BLaER1 (cell line): ENCODE results near the gene SETD2.
"Not testable (repeated sequence)": the region's sequence is repeated elsewhere in the genome, so short reads cannot be mapped to it uniquely, and the experiment has no call there.

Experiments used
- H3K27ac ChIP-seq: shearing (Covaris generic); formaldehyde crosslinking; 2 replicates; pipeline ENCODE4 v1.8.1; 2022
- H3K27me3 ChIP-seq: shearing (Covaris generic); formaldehyde crosslinking; 2 replicates; pipeline ENCODE4 v1.8.1; 2022
- H3K36me3 ChIP-seq: shearing (Covaris generic); formaldehyde crosslinking; 2 replicates; pipeline ENCODE4 v1.8.1; 2022
- H3K4me1 ChIP-seq: shearing (Covaris generic); formaldehyde crosslinking; 2 replicates; pipeline ENCODE4 v1.8.1; 2022
- H3K4me2 ChIP-seq: shearing (Covaris generic); formaldehyde crosslinking; 2 replicates; pipeline ENCODE4 v1.8.1; 2022
- H3K4me3 ChIP-seq: shearing (Covaris generic); formaldehyde crosslinking; 2 replicates; pipeline ENCODE4 v1.8.1; 2022
- H3K9ac ChIP-seq: shearing (Covaris generic); formaldehyde crosslinking; 2 replicates; pipeline ENCODE4 v1.8.1; 2022
- H3K9me3 ChIP-seq: shearing (Covaris generic); formaldehyde crosslinking; 2 replicates; pipeline ENCODE4 v1.8.1; 2022
- H4K20me1 ChIP-seq: shearing (Covaris generic); formaldehyde crosslinking; 2 replicates; pipeline ENCODE4 v1.8.1; 2022
- Cebpa-rat ChIP-seq: shearing (Covaris generic); IDR thresholded peaks from 2 replicates; pipeline ENCODE4 v1.8.1; 2022

The SETD2 gene

GRCh38 chr3:47164007-47164881 lies at the start of gene SETD2:
Gene SETD2, minus strand, starts transcription at chr3:47164113. Its CDS starts 189 bp downstream, at chr3:47163924.
- no peak for TF ChIP-seq Cebpa-rat
- Histone ChIP-seq H3K9ac (peak within 1 kb of the TSS; percentile 99), H3K9me3 (no peaks in the 10 kb centered on the region), H4K20me1 (peaks cover 53% of the 10 kb centered on the region), H3K27me3 (no peaks in the 10 kb centered on the region), H3K4me3 (peak within 1 kb of the TSS; percentile 95), H3K36me3 (peaks cover 17% of the 10 kb centered on the region; the same call in 1 of the 2 replicates), H3K27ac (peak within 1 kb of the TSS; percentile 99), H3K4me2 (peak within 1 kb of the TSS; percentile 87), H3K4me1 (peaks cover 50% of the 10 kb centered on the region)

GRCh38 chr3:47210863-47211405 lies 47.0 kb upstream of the SETD2 start:
- Histone ChIP-seq H3K4me3 (no peak overlapping the region), H4K20me1 (no peaks in the 10 kb centered on the region), H3K9me3 (no peaks in the 10 kb centered on the region), H3K4me2 (no peak overlapping the region), H3K36me3 (no peaks in the 10 kb centered on the region; the same call in 1 of the 2 replicates), H3K9ac (no peak overlapping the region), H3K4me1 (no peaks in the 10 kb centered on the region), H3K27ac (no peak overlapping the region), H3K27me3 (no peaks in the 10 kb centered on the region)
- TF ChIP-seq Cebpa-rat: no peak

GRCh38 chr3:47206022-47206421 lies 42.1 kb upstream of the SETD2 start:
- H4K20me1 ChIP-seq, H3K9me3 ChIP-seq, H3K27ac ChIP-seq, H3K4me1 ChIP-seq, H3K9ac ChIP-seq, H3K27me3 ChIP-seq, H3K4me3 ChIP-seq, H3K4me2 ChIP-seq, H3K36me3 ChIP-seq: not testable (repeated sequence)

- no peak for TF ChIP-seq Cebpa-rat
- Histone ChIP-seq H3K4me3 (no peak overlapping the region), H3K27ac (no peak overlapping the region), H3K9me3 (no peaks in the 10 kb centered on the region), H3K27me3 (no peaks in the 10 kb centered on the region), H3K4me2 (no peak overlapping the region), H3K36me3 (no peaks in the 10 kb centered on the region; the same call in 1 of the 2 replicates), H3K4me1 (no peaks in the 10 kb centered on the region), H3K9ac (no peak overlapping the region), H4K20me1 (no peaks in the 10 kb centered on the region)
Observed at GRCh38 chr3:47204875-47205274, 41.0 kb upstream of the SETD2 start.

- Histone ChIP-seq H3K4me3 (no peak overlapping the region), H3K9ac (no peak overlapping the region), H3K27ac (no peak overlapping the region), H3K36me3 (no peaks in the 10 kb centered on the region; the same call in 1 of the 2 replicates), H3K4me1 (no peaks in the 10 kb centered on the region), H3K27me3 (no peaks in the 10 kb centered on the region), H4K20me1 (no peaks in the 10 kb centered on the region), H3K4me2 (no peak overlapping the region), H3K9me3 (no peaks in the 10 kb centered on the region)
- no peak for TF ChIP-seq Cebpa-rat
Observed at GRCh38 chr3:47202542-47202941, 38.6 kb upstream of the SETD2 start.

GRCh38 chr3:47197287-47197686 lies 33.4 kb upstream of the SETD2 start:
- no peak overlapping the region for H3K9ac ChIP-seq
- H3K4me1 ChIP-seq: no peaks in the 10 kb centered on the region

GRCh38 chr3:47194994-47195393 lies 31.1 kb upstream of the SETD2 start:
- H3K9me3 ChIP-seq: no peaks in the 10 kb centered on the region; the same call in 1 of the 2 replicates
- H3K4me1 ChIP-seq: no peaks in the 10 kb centered on the region
- no peak overlapping the region for H3K9ac ChIP-seq

More at GRCh38 chr3:47197287-47197686, 33.4 kb upstream of the SETD2 start:
- Histone ChIP-seq H3K4me2 (no peak overlapping the region), H3K27ac (no peak overlapping the region), H3K27me3 (no peaks in the 10 kb centered on the region), H3K36me3 (no peaks in the 10 kb centered on the region), H4K20me1 (no peaks in the 10 kb centered on the region), H3K4me3 (no peak overlapping the region), H3K9me3 (no peaks in the 10 kb centered on the region; the same call in 1 of the 2 replicates)
- TF ChIP-seq Cebpa-rat: no peak

GRCh38 chr3:47193871-47194859 lies 30.3 kb upstream of the SETD2 start:
- no peak overlapping the region for H3K4me3 ChIP-seq
- H3K9me3 ChIP-seq: no peaks in the 10 kb centered on the region; the same call in 1 of the 2 replicates
- no peak overlapping the region for H3K27ac ChIP-seq
- no peaks in the 10 kb centered on the region for H3K4me1 ChIP-seq
- no peaks in the 10 kb centered on the region for H3K27me3 ChIP-seq
- H4K20me1 ChIP-seq: no peaks in the 10 kb centered on the region
- no peak for TF ChIP-seq Cebpa-rat
- H3K9ac ChIP-seq: no peak overlapping the region
- no peaks in the 10 kb centered on the region for H3K36me3 ChIP-seq
- H3K4me2 ChIP-seq: no peak overlapping the region

More at GRCh38 chr3:47194994-47195393, 31.1 kb upstream of the SETD2 start:
- no peak for TF ChIP-seq Cebpa-rat
- Histone ChIP-seq H3K27me3 (no peaks in the 10 kb centered on the region), H3K36me3 (no peaks in the 10 kb centered on the region), H3K4me2 (no peak overlapping the region), H3K27ac (no peak overlapping the region), H3K4me3 (no peak overlapping the region), H4K20me1 (no peaks in the 10 kb centered on the region)

GRCh38 chr3:47186285-47186684 lies 22.4 kb upstream of the SETD2 start:
- no peaks in the 10 kb centered on the region for H4K20me1 ChIP-seq
- no peak overlapping the region for H3K4me3 ChIP-seq
- H3K4me2 ChIP-seq: no peak overlapping the region
- TF ChIP-seq Cebpa-rat: no peak
- no peak overlapping the region for H3K9ac ChIP-seq
- H3K27me3 ChIP-seq: no peaks in the 10 kb centered on the region
- no peak overlapping the region for H3K27ac ChIP-seq
- H3K9me3 ChIP-seq: no peaks in the 10 kb centered on the region
- 0 out of 2 replicates have a peak, but pooled peaks cover 9% of the 10 kb centered on the region for H3K36me3 ChIP-seq
- no peaks in the 10 kb centered on the region for H3K4me1 ChIP-seq

GRCh38 chr3:47181685-47182084 lies 17.8 kb upstream of the SETD2 start:
- not testable (repeated sequence) for H3K4me3 ChIP-seq, H4K20me1 ChIP-seq

GRCh38 chr3:47180011-47180410 lies 16.1 kb upstream of the SETD2 start:
- H3K9ac ChIP-seq, H4K20me1 ChIP-seq, H3K27ac ChIP-seq: not testable (repeated sequence)

More at GRCh38 chr3:47181685-47182084, 17.8 kb upstream of the SETD2 start:
- not testable (repeated sequence) for H3K27me3 ChIP-seq, H3K4me2 ChIP-seq, H3K9me3 ChIP-seq, H3K9ac ChIP-seq, H3K4me1 ChIP-seq, H3K27ac ChIP-seq
- H3K36me3 ChIP-seq: peaks cover 27% of the 10 kb centered on the region

More at GRCh38 chr3:47180011-47180410, 16.1 kb upstream of the SETD2 start:
- peaks cover 28% of the 10 kb centered on the region for H3K36me3 ChIP-seq
- H3K4me2 ChIP-seq, H3K9me3 ChIP-seq, H3K4me3 ChIP-seq, H3K27me3 ChIP-seq, H3K4me1 ChIP-seq: not testable (repeated sequence)
